ENCODE results near the gene STRN4. TPM values are rescaled to one million over a fixed set of nuclear protein-coding genes. Genes with fewer than 3 reads are reported as not detected.
A peak's percentile ranks its signal among the peaks of the same experiment; 100 is the strongest.
"Not testable (repeated sequence)": the region's sequence is repeated elsewhere in the genome, so short reads cannot be mapped to it uniquely, and the experiment has no call there.

The STRN4 gene
- total RNA-seq, 6 donors from 2014 or later: 59.8 to 168 (median 83.7) TPM

DNA sequence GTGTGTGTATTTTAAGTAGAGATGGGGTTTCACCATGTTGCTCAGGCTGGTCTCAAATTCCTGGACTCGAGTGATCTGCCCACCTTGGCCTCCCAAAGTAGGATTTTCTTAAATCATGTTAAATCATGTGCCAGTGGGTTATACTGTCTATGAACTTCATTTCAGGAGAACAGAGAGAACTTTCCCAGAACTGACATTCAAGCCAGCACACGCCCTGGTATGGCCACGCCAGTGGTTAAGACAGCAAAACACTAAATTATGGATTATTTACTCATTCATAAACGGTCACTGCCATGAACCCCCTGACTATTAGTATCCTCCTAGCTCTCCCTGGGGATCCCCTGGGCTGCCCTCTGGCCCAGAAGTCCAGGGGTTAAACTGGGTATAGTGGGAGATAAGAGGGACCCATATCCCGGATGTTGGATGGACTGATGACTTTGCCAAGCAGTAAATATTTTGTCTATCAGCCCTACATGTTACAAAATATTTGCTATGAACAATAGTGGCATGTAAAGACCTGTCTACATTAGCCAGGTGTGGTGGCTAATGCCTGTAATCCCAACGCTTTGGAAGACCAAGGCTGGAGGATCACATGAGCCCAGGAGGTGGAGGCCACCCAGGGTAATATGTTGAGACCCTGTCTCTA, 16.1 kb upstream of the STRN4 start:
- no peak for ATAC-seq (ENCODE audit: low FRiP score in 2 of 2)
- Histone ChIP-seq H3K4me1 (peaks cover under 1 to 7% (median 6%) of the 10 kb centered on the region in 4 donors), H3K36me3 (no peaks in the 10 kb centered on the region), H3K27ac (no peak overlapping the region), H3K4me3 (no peak overlapping the region), H3K27me3 (no peaks in the 10 kb centered on the region), H3K9me3 (no peaks in the 10 kb centered on the region)
- TF ChIP-seq, protein P1, sequence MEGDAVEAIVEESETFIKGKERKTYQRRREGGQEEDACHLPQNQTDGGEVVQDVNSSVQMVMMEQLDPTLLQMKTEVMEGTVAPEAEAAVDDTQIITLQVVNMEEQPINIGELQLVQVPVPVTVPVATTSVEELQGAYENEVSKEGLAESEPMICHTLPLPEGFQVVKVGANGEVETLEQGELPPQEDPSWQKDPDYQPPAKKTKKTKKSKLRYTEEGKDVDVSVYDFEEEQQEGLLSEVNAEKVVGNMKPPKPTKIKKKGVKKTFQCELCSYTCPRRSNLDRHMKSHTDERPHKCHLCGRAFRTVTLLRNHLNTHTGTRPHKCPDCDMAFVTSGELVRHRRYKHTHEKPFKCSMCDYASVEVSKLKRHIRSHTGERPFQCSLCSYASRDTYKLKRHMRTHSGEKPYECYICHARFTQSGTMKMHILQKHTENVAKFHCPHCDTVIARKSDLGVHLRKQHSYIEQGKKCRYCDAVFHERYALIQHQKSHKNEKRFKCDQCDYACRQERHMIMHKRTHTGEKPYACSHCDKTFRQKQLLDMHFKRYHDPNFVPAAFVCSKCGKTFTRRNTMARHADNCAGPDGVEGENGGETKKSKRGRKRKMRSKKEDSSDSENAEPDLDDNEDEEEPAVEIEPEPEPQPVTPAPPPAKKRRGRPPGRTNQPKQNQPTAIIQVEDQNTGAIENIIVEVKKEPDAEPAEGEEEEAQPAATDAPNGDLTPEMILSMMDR (IDR thresholded peaks at IDR 0.05): no peak
- no peak for TF ChIP-seq POLR2A (IDR thresholded peaks at IDR 0.05)
- TF ChIP-seq EP300 (IDR thresholded peaks at IDR 0.05): no peak
- TF ChIP-seq POLR2AphosphoS5 (IDR thresholded peaks at IDR 0.05): no peak
- whole genome bisulfite sequencing, 2 donors: 75 to 79% methylated on average over 6 of the region's 6 CpGs
- DNase-seq: no peak

DNA sequence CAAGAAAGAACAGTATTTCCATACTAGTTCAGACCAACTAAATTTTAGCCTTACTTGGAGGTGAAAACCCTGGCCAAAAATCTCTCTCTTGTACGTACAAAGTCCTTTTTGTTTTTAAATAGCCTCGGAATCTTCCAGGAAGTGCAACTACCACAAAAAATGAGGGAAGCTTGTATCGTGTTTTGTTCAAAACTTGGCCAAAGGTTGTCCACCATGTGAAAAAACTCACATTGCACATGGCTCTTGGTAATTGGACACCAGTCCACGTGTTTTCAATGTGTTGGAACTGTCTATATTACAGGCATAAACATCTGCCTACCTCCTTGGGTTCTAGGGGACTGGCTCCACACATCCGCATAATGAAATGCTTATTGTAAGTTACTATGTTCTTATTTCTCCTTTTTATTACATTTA, 15.2 kb upstream of the STRN4 start:
- no peaks in the 10 kb centered on the region for H3K27me3 ChIP-seq
- no peak for TF ChIP-seq POLR2AphosphoS5 (IDR thresholded peaks at IDR 0.05)
- TF ChIP-seq EP300 (IDR thresholded peaks at IDR 0.05): no peak
- no peak for TF ChIP-seq POLR2A (IDR thresholded peaks at IDR 0.05)
- TF ChIP-seq, protein P1 (IDR thresholded peaks at IDR 0.05): no peak
- no peak for DNase-seq

DNA sequence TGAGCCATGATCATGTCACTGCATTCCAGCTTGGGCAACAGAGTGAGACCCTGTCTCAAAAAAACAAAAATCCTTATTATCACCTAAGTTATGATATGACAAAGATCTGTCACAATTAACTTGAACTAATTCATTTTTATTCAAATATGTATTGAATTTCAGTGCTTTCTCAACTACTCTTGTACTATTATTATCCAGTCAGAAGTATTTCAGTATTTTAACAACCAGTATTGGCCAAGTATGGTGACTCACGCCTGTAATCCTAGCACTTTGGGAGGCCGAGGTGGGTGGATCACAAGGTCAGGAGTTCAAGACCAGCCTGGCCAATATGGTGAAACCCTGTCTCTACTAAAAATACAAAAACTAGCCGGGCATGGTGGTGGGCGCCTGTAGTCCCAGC, 14.6 kb upstream of the STRN4 start:
- 71 to 78% methylated on average over 4 of the region's 4 CpGs for whole genome bisulfite sequencing, 2 donors
- Histone ChIP-seq H3K27ac (peak overlapping the region in 2 of 4 donors; percentile 12 to 14), H3K4me1 (peaks cover 7 to 13% (median 8%) of the 10 kb centered on the region in 4 donors)
- not testable (repeated sequence) for H3K27me3 ChIP-seq; H3K36me3 ChIP-seq; DNase-seq; ATAC-seq (ENCODE audit: low FRiP score in 2 of 2); H3K4me3 ChIP-seq; H3K9me3 ChIP-seq

More for the DNA sequence above, 15.2 kb upstream of the STRN4 start:
- Histone ChIP-seq H3K36me3 (peaks cover 0 to 3% (median 2%) of the 10 kb centered on the region in 4 donors), H3K4me1 (peaks cover 7 to 10% (median 8%) of the 10 kb centered on the region in 4 donors), H3K4me3 (no peak overlapping the region), H3K27ac (peak overlapping the region in 2 of 4 donors; percentile 1 to 12), H3K9me3 (no peaks in the 10 kb centered on the region)
- ATAC-seq (ENCODE audit: low FRiP score in 2 of 2): no peak
- WGBS, 2 donors: 64 to 74% methylated on average over 5 of the region's 5 CpGs

DNA sequence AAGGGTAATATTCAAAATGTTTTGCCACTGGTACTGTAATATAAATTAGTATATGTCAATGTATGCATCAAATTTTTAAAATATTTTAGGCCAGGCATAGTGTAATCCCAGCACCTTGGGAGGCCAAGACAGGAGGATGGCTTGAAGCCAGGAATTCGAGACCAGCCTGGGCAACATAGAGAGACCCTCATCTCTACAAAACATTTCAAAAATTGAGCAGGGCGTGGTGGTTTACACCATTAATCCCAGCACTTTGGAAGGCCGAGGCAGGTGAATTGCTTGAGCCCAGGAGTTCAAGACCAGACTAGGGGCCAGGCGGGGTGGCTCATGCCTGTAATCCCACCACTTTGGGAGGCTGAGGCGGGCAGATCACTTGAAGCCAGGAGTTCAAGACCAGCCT, 14.1 kb upstream of the STRN4 start:
- H3K27ac ChIP-seq: peak overlapping the region in 2 of 4 donors; percentile 12 to 14
- DNase-seq: no peak
- WGBS, 2 donors: 90 to 92% methylated on average over 5 of the region's 5 CpGs

DNA sequence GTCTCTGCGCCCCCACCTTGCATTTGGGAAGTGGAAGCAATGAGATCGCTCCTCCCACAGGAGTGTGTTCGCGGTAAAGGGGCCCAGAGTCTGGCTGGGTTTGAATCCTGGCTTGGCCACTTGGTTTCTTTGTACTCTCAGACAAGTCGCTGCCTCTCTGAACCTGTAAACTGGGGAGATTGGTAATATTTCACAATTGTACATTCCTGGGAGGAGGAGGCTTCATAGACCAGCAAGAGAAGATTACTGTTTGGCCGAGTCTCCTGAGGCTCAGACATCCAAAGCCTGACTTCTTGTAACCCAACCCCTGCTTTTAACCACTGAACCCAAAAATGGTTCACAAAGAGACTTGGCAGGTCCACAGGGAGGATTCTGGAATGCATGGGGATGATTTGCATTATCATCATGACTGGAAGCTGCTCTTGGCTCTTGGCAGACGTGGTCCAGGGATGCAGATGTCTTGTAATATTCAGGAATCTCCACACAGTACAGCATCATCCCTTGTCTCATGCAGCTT, 13.6 kb upstream of the STRN4 start:
- TF ChIP-seq POLR2AphosphoS5 (IDR thresholded peaks at IDR 0.05) (no peak), POLR2A (IDR thresholded peaks at IDR 0.05) (no peak), EP300 (IDR thresholded peaks at IDR 0.05) (no peak)
- TF ChIP-seq, protein P1 (IDR thresholded peaks at IDR 0.05): no peak
- no peak for DNase-seq
- H3K9me3 ChIP-seq: no peaks in the 10 kb centered on the region
- no peak overlapping the region for H3K4me3 ChIP-seq
- peaks cover 10 to 23% (median 17%) of the 10 kb centered on the region in 4 donors for H3K4me1 ChIP-seq
- 41 to 69% methylated on average over 6 to 7 of the region's 7 CpGs for WGBS, 2 donors
- H3K27me3 ChIP-seq: no peaks in the 10 kb centered on the region
- H3K36me3 ChIP-seq: peaks cover 0 to 13% (median 6%) of the 10 kb centered on the region in 4 donors
- peak; percentile 26 to 87 for ATAC-seq (ENCODE audit: low FRiP score in 2 of 2)
- no peak overlapping the region for H3K27ac ChIP-seq

More for the DNA sequence above, 14.1 kb upstream of the STRN4 start:
- no peak overlapping the region for H3K4me3 ChIP-seq
- TF ChIP-seq POLR2A (IDR thresholded peaks at IDR 0.05): no peak
- no peak for TF ChIP-seq EP300 (IDR thresholded peaks at IDR 0.05)
- TF ChIP-seq, protein P1 (IDR thresholded peaks at IDR 0.05): no peak
- TF ChIP-seq POLR2AphosphoS5 (IDR thresholded peaks at IDR 0.05): no peak
- H3K36me3 ChIP-seq: peaks cover 0 to 13% (median 6%) of the 10 kb centered on the region in 4 donors
- H3K9me3 ChIP-seq: no peaks in the 10 kb centered on the region
- no peak for ATAC-seq (ENCODE audit: low FRiP score in 2 of 2)
- H3K4me1 ChIP-seq: peaks cover 8 to 18% (median 13%) of the 10 kb centered on the region in 4 donors
- no peaks in the 10 kb centered on the region for H3K27me3 ChIP-seq
